Smooth muscle cell of the coronary artery (primary cell): ENCODE data around the gene GPR89A. TPM values are rescaled to one million over a fixed set of nuclear protein-coding genes. Genes with fewer than 3 reads are reported as not detected.

Experiments used
- total RNA-seq: library from RNA; depleted of rRNA; stranded (reverse); fragments of >200 nt; gene quantifications from 2 replicates; pipeline ENCODE4 v1.2.3, GENCODE V29; 2014; ENCODE audit warnings: low replicate concordance

Gene GPR89A
- total RNA-seq, result 18.4 and 22.6 TPM in 2 replicates

GRCh38 chr1:145607833-145608733, at the start of gene GPR89A:
Gene GPR89A (plus strand): TSS chr1:145607988. CDS start chr1:145608134, 146 bp downstream.

GRCh38 chr1:145707183-145707867, 99.5 kb downstream of the GPR89A start, which contains the start of gene PDZK1:
Gene PDZK1 (minus strand): TSS chr1:145707368. CDS start chr1:145688021, 19,347 bp downstream.

GRCh38 chr1:145719230-145720079, 111.7 kb downstream of the GPR89A start, which contains the start of gene CD160:
Gene CD160 (plus strand): TSS chr1:145719499. CDS start chr1:145728328, 8,829 bp downstream.

Other genes with a start within 250 kb of the GPR89A start
- 1.5 and 2.3 TPM in 2 replicates for gene NBPF20, start 182.4 kb upstream of the GPR89A start, total RNA-seq
- 0.08 TPM in 1 of 2 replicates, not detected in the other for gene PDZK1, start 99.4 kb downstream of the GPR89A start, total RNA-seq
- gene CD160, start 111.5 kb downstream of the GPR89A start, total RNA-seq, result 0.12 TPM in 1 of 2 replicates, not detected in the other
- gene RNF115, start 216.1 kb downstream of the GPR89A start, total RNA-seq, result 7.7 and 8.9 TPM in 2 replicates
- gene POLR3C, start 216.2 kb downstream of the GPR89A start, total RNA-seq, result 21.0 and 28.4 TPM in 2 replicates
- gene NUDT17, start 237.6 kb downstream of the GPR89A start, total RNA-seq, result 1.2 and 4.4 TPM in 2 replicates